GM21390 (cell line): Measurements from ENCODE around the gene NCSTN.
A peak's percentile ranks its signal among the peaks of the same experiment; 100 is the strongest.

Experiments
- ATAC-seq: cut with Tn5 transposase; IDR thresholded peaks from one replicate; pipeline ENCODE4 v1.9.1; 2021; ENCODE audit not compliant: unreplicated experiment

NCSTN gene

GRCh38 chr1:160342953-160343869 is at the start of gene NCSTN, which contains the start of gene COPA:
TSS of gene NCSTN (plus strand) at chr1:160343383. CDS start at chr1:160343397, 14 bp downstream.
TSS of gene COPA (minus strand) at chr1:160343250. CDS start at chr1:160343170, 80 bp downstream.
- peak; percentile 91 for ATAC-seq

GRCh38 chr1:160296036-160296435 is 47.1 kb upstream of the NCSTN start:
- no peak for ATAC-seq

DNA sequence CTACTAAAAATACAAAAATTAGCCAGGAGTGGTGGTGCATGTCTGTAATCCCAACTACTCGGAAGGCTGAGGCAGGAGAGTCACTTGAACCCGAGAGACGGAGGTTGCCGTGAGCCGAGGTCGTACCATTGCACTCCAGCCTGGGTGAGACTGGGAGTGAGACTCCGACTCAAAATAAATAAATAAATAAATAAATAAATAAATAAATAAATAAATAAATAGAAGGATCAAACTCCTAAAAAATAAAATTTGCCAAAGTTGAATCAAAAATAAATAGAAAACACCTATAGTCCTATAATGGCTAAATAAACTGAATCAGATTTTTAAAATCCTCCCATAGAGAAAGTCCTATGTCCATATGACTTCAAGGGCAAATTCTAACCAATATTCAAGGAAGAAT is 43.0 kb upstream of the NCSTN start:
- ATAC-seq, result no peak

- no peak for ATAC-seq
Measured at GRCh38 chr1:160307118-160307791, 35.9 kb upstream of the NCSTN start.

DNA sequence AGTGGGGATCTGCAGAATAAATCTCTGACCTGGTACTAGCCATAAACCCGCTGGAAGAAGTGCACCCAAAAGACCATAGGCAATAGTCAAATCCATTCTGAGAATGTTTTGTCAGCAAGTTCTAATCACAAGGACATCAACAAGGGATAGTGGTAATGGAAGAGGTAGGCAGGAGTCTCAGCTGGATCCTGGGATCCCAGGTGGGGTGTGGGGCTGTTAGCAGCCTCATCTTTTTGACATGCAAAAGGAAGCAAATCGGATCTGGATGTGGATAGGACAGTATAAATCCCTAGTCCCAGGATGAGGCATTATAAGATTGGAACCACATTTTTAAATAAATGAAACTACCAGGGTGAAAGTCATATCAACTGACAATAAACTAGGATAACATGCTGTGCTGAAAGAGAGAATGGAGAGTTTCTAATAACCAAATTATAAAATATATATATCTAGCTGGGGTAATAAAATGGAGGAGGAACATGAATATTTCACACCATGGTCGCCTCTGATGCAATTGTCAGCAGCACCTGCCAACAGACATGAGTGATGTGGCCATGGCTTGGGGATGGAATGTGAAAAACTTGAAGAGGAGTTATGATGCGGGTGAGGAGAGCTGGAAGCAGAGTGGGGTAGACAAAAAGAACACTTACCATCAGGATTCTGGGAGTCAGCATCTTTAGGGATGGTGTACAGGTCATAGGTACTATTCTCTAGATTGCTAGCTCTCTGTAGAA is 34.6 kb upstream of the NCSTN start:
- no peak for ATAC-seq

DNA sequence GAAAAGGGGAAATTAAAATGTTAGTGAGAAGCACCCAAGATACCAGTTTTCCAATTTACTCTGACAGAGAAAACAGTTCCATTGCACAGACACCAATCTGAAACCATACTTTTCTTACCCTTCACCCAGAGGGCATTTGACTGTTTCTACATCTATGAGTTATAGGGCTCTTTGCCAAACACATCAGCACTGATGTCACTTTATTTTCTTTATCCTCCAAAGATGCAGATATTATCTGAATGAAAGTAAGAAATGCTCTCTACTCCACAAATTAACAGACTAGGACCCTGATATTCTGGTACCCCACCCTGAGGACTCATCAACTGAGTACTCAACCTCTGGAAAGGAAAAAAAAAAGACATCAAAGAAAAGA is 34.0 kb upstream of the NCSTN start:
- ATAC-seq, result no peak

DNA sequence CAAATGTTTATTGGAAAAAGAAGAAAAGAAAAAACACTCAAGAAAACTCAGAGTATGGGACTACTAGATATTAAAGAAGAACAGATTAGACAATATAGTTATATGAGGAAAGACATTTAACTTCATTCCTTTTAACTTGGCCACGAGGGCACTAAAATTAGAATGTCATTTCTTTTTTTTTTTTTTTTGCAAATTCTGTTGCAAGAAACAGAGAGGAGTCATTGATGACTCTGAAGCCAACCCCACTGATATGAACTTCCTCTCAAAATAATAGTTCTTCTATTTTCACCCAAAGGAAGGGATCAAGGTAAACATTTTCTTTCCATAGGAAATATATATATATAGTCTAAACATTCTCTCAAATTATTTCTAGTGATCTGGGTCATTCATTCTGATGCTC is 33.6 kb upstream of the NCSTN start:
- no peak for ATAC-seq

DNA sequence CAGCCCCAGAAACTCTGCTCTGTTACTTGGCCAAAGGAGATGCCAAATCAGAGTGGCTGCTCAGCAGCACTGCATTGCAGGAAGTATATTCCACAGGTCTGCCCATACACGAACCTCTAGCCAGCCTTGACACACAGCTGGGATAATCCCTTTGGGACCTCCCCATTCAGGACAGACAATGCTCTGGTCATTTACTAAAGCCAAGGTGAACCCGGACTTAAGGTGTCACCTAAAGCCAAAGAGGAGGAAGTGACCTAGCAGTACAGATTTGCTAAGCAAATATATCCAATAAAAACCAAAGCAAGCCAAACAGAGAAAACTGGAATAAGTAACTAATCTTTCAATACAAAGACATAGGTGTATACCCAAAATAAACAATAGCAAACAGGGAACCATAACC is 27.8 kb upstream of the NCSTN start:
- ATAC-seq, result no peak

DNA sequence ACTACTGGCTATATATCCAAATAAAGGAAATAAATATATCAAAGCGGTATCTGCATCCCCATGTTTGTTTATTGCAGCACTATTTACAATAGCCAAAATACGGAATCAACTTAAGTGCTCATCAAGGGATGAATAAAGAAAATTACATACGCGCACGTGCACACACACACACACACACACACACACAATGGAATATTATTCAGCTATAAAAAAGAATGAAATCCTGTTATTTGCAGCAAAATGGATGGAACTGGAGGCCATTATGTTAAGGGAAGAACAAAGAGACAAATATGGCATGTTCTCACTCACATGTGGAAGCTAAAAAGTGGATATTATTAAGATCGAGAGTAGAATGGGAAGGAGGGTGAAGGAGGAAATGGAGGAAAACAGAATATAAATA is 20.4 kb upstream of the NCSTN start:
- ATAC-seq, result no peak

DNA sequence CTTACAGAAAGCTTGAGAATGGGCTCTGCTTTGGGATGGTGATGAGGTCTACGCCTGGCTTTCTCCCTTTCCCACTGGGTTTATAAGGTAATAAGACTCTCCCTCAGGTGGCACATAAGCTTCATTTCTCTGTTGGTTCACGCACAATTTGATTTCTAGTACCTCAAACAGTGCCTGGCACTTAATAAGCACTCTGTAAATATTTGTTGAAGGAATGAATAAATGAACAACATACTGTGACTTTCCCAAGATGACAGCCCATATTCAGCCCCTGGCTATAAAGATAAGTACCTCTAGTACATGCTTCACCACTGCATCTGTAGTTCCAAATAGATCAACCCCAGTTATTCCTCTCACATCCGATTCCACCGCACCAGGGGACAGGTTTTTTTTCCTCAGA is 17.9 kb upstream of the NCSTN start:
- ATAC-seq, result no peak

DNA sequence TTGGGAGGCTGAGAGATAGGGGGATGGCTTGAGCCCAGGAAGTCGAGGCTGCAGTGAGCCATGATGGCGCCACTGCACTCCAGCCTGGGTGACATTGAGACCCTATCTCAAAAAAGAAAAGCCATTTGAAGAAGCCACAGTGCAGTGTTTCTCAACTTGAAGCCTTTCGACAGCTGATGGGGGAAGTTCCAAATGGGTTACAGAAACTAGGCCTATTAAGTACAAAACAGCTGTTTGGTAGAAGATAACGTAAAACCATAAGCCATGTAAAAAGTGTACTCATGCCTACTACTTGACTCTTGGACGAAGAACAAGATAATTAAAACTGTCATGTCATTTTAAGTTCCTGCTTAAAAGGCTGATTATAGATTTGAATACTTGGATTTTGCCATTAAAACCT is 16.8 kb upstream of the NCSTN start:
- no peak for ATAC-seq

DNA sequence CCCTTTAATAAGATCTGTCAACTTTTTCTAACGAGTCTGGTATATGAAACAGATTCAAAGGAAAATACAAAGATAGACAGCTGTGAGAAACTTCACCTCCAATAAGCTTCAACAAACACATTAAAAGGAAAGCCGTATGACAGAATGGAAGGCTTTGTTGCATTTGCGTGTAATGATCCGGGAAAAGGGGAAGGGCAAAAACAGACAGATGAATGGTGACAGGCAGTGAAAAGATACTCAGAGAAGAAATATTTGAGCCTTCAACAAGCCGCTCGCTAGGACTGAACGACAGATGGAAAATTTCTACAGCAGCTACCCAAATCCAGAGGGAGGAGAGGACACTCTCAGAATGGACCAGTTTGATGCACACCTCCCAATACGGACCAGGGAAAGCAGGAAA is 15.0 kb upstream of the NCSTN start:
- ATAC-seq, result no peak

- no peak for ATAC-seq
Measured at GRCh38 chr1:160330119-160330518, 13.1 kb upstream of the NCSTN start.

DNA sequence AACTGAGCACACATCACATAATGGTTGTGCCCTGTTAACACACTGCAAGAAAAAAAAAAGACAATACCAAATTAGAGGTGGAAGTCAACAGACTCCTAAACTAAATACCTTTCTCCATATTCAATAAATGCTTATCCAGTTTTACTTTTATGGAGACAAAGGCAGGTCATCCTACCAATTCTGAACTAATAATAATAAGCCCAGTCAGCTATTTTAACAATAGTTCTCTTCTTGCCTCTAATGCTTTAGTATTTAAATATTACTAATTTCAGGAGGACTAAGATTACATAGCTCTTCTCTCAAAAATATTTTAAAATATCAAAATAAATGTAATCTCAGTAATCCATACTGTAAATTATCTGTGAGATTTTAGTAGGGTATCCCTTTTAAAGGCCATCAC is 10.7 kb upstream of the NCSTN start:
- ATAC-seq, result no peak

DNA sequence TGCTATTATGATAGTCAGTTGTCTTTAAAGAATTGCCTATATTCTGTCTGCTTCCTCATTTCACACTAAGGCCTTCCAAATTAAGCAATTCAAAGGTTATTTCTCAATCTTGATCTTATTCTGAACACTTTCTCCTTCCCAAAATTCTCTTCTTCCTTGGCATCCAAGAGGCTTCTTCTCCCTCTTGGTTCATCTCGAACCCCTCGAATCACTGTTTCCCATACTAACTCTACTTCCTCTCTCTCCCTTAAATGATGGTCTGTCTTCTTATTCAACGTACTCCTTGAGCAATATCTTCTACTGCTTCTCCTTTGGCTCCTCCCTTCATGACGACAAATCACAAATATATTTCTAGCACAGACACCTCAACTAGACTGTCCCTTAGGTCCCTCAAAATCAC is 4.6 kb upstream of the NCSTN start:
- ATAC-seq, result no peak

DNA sequence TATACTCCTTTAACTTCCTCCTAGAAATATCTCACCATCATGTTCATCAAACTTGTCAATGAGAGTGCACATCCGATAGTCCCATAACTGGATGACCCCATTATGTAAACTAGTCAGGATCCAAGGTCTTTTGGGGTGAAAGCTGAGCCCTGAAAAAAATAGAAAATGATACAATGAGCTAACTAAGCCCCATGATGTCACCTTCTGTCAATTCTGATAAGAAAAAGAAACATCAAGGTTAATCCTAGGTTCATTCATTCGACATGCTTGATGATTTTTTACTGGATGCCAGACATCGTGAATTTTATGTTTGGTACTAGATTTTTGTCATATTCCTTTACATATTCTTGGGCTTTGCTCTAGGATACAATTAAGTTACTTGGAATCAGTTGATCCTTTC is 3.0 kb upstream of the NCSTN start:
- ATAC-seq, result no peak

GRCh38 chr1:160340866-160341265 is 2.3 kb upstream of the NCSTN start:
- ATAC-seq, result no peak

DNA sequence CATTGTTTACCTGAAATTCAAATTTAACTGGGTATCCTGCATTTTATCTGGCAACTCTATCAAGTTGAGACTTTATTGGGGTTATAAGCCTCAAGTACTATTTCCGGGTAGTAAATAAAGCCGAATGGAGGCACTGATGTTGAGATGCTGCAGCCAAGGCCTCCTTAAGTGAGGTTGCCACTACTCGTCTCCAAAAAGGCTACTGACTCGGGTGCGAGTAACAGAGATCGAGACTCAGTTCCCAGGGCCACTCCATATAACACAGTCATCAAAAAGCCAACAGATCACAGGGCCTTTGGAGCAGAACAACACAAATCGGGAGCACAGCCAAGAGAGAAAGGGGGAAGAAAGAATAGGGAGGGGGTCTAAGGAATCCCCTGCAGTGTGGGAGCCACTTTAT is 657 bp upstream of the NCSTN start:
- no peak for ATAC-seq

DNA sequence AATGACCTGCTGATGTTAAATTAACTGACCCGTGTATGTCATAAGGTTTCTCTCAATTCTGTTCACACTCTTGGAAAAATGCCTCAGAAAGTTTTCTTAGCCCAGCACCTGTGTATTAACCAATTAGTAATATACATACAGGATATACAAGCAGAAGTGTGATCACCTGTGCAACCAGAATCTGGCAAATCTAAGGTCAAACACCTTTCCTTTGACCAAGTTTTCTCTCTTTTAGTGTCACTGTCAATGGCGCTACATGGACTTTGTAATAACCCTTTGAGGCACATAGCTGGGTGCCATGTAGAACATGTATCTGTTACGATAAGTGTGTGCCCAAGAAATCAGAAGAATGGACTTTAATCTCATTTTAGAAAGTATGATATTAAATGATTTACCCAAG is 1.1 kb downstream of the NCSTN start:
- no peak for ATAC-seq

DNA sequence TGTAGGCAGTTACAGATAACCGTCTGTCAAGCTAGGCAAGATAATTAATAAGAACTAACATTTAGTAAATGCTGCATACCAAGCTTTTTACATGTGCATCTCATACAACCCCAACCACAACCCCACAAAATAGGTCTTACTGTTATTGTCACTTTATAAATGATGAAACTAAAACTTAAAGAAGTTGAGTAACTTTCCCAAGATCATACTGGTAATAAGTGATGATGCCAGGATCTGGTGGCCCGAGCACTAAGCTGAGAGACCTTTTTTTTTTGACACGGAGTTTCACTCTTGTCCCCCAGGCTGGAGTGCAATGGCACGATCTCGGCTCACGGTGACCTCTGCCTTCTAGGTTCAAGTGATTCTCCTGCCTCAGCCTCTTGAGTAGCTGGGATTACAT is 1.8 kb downstream of the NCSTN start:
- ATAC-seq, result no peak

DNA sequence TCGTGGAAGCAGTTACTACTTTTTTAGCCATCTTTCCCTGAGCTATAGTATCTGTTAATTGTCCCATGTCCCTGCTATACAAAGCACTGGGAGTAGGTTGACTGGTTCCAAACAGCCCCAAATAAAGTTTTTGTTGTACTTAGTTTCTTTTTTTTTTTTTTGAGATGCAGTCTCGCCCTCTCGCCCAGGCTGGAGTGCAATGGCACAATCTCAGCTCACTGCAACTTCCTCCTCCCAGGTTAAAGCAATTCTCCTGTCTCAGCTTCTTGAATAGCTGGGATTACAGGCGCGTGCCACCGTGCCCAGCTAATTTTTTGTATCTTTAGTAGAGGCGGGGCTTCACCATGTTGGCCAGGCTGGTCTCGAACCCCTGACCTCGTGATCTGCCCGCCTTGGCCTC is 3.3 kb downstream of the NCSTN start:
- ATAC-seq, result no peak

DNA sequence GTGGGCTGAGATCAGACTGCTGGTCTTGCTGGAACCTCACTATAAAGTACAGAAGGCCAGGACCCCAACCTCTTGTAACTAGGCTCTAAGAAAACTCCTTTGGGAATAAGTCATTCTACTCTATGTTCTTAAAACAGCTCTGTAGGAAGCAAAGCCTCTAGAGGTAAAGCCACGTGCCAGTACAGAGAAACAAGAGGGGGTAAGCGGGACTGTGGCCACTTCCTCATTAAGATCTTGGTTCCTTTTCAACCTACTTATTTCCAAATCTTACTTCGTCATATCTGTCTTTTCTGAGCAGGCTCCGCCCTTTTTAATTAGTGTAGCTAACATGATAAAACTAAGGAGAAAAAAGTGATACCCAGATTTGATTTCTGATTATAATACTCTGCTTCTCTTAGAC is 3.8 kb downstream of the NCSTN start:
- ATAC-seq, result no peak
